Measurements from ENCODE around the gene ZBTB16.

ZBTB16 gene

DNA sequence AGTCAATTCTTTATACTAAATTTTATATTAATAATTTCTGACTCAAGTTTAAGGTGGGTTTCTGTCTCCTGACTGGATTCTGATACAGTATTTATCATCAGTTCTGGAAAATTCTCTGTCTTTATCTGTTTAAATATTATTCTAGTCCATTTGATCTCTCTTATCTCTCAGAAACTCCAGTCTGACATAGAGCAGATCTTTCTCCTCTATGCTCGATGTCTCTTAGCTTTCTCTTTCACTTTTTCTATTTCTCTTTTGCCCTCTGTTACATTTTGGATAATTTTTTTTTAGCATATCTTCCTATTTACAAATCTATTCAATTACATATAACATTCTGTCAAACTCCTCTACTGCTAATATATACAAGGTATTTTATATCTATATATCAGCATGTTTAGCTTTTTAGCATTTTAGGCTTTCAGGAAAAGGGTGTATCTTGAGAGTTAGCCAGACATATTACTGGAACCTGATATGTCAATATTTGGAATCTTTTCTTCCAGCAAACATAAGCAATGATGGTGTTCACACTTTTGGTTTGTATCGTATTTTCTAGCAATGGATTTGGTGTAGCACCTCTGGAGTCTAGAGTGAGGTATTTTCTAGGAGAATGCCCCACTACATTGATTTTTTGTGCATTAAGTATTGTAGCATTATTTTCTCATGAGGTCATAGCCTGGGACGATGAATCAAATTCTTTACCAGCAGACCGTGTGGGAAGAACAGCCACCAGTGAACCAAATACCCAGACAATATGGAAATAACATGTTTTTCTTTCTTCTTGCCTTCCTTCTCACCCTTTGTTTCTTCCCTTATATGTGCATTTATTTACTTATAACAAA, 232.6 kb downstream of the ZBTB16 start:
- Histone ChIP-seq H2AFZ (ENCODE audit: low read length) (peak overlapping the region; percentile 44), H3K9me2 (replicated peaks; ENCODE audit: insufficient read depth, low read length) (no peaks in the 10 kb centered on the region), H3K36me3 (replicated peaks; ENCODE audit: insufficient read depth, low read length) (no peaks in the 10 kb centered on the region), H3K9ac (ENCODE audit: low read length) (no peak overlapping the region; the same call in 1 of the 2 replicates), H3K9me3 (replicated peaks; ENCODE audit: insufficient read depth, low read length) (no peaks in the 10 kb centered on the region), H3K27me3 (replicated peaks; ENCODE audit: insufficient read depth, low read length) (no peaks in the 10 kb centered on the region), H3K27ac (ENCODE audit: low read length) (no peak overlapping the region), H4K20me1 (ENCODE audit: insufficient read depth, low read length) (no peaks in the 10 kb centered on the region), H3K4me2 (ENCODE audit: low read depth, low read length) (peak overlapping the region; percentile 62), H3F3A (ENCODE audit: insufficient read depth, low read length) (no peaks in the 10 kb centered on the region), H3K4me1 (ENCODE audit: low read length) (no peaks in the 10 kb centered on the region), H3K4me3 (ENCODE audit: low read length) (peak overlapping the region; percentile 38), H3K79me2 (ENCODE audit: low read length) (no peaks in the 10 kb centered on the region)
- TF ChIP-seq, protein P1, sequence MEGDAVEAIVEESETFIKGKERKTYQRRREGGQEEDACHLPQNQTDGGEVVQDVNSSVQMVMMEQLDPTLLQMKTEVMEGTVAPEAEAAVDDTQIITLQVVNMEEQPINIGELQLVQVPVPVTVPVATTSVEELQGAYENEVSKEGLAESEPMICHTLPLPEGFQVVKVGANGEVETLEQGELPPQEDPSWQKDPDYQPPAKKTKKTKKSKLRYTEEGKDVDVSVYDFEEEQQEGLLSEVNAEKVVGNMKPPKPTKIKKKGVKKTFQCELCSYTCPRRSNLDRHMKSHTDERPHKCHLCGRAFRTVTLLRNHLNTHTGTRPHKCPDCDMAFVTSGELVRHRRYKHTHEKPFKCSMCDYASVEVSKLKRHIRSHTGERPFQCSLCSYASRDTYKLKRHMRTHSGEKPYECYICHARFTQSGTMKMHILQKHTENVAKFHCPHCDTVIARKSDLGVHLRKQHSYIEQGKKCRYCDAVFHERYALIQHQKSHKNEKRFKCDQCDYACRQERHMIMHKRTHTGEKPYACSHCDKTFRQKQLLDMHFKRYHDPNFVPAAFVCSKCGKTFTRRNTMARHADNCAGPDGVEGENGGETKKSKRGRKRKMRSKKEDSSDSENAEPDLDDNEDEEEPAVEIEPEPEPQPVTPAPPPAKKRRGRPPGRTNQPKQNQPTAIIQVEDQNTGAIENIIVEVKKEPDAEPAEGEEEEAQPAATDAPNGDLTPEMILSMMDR (IDR thresholded peaks at IDR 0.05; ENCODE audit: low read length), result no peak
- no peak for TF ChIP-seq EZH2phosphoT487 (IDR thresholded peaks at IDR 0.05; ENCODE audit: low read length)
- no peak for TF ChIP-seq EZH2 (optimal IDR thresholded peaks at IDR 0.05; ENCODE audit: low read depth, low read length)
- DNase-seq, result peak; percentile 23

DNA sequence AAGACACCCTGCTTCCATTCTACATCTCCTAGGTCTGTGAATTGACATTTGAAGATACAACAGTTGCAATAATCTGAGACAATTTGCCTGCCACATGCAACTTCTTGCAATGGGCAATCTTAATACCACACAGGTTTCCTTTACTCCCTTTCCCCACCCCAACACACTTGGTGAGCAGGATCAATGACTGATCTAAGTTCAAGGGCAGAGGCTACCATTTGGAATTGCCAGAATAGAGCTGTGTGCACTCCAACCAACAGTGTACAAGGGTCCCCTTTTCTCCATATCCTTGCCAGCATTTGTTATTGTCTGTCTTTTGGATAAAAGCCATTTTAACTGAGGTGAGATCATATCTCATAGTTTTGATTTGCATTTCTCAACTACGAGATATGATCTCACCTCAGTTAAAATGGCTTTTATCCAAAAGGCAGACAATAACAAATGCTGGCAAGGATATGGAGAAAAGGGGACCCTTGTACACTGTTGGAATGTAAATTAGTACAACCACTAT, 233.7 kb downstream of the ZBTB16 start:
- no peaks in the 10 kb centered on the region for H3K9me2 ChIP-seq (replicated peaks; ENCODE audit: insufficient read depth, low read length)
- no peaks in the 10 kb centered on the region for H3K4me1 ChIP-seq (ENCODE audit: low read length)
- no peak for DNase-seq
- no peak overlapping the region for H3K4me3 ChIP-seq (ENCODE audit: low read length)
- H3F3A ChIP-seq (ENCODE audit: insufficient read depth, low read length), result no peaks in the 10 kb centered on the region
- no peak overlapping the region for H3K27ac ChIP-seq (ENCODE audit: low read length)
- no peak overlapping the region for H3K9ac ChIP-seq (ENCODE audit: low read length)
- no peaks in the 10 kb centered on the region for H3K79me2 ChIP-seq (ENCODE audit: low read length)
- TF ChIP-seq EZH2phosphoT487 (IDR thresholded peaks at IDR 0.05; ENCODE audit: low read length) (no peak), EZH2 (optimal IDR thresholded peaks at IDR 0.05; ENCODE audit: low read depth, low read length) (no peak)
- TF ChIP-seq, protein P1 (IDR thresholded peaks at IDR 0.05; ENCODE audit: low read length), result no peak
- H4K20me1 ChIP-seq (ENCODE audit: insufficient read depth, low read length), result no peaks in the 10 kb centered on the region
- no peaks in the 10 kb centered on the region for H3K27me3 ChIP-seq (replicated peaks; ENCODE audit: insufficient read depth, low read length)
- H2AFZ ChIP-seq (ENCODE audit: low read length), result no peak overlapping the region
- no peaks in the 10 kb centered on the region for H3K9me3 ChIP-seq (replicated peaks; ENCODE audit: insufficient read depth, low read length)
- no peak overlapping the region for H3K4me2 ChIP-seq (ENCODE audit: low read depth, low read length)
- H3K36me3 ChIP-seq (replicated peaks; ENCODE audit: insufficient read depth, low read length), result no peaks in the 10 kb centered on the region

DNA sequence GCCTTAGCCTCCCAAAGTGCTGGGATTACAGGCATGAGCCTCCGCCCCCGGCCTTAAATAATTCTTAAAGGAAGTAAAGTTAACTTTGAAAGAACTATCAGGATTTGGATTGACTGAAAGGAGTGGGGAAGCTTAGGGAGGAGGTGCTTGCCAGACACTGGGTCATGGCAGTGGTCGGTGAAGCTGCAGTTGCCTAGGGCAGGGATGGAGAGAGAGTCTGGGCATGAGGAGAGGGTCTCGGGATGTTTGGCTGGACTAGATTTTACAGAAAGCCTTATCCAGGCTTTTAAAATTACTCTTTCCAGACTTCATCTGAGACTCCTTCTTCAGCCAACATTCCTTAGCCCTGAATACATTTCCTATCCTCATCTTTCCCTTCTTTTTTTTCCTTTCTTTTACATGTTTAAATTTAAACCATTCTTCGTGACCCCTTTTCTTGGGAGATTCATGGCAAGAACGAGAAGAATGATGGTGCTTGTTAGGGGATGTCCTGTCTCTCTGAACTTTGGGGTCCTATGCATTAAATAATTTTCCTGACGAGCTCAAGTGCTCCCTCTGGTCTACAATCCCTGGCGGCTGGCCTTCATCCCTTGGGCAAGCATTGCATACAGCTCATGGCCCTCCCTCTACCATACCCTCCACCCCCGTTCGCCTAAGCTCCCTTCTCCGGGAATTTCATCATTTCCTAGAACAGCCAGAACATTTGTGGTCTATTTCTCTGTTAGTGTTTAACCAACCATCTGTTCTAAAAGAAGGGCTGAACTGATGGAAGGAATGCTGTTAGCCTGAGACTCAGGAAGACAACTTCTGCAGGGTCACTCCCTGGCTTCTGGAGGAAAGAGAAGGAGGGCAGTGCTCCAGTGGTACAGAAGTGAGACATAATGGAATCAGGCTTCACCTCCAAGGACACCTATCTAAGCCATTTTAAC, 236.4 kb downstream of the ZBTB16 start, which contains the start of gene NNMT:
NNMT (plus strand) TSS at position 724 of the 929 bp plus-strand sequence; CDS start at position 882, 158 bp downstream.
- DNase-seq, result no peak
- Histone ChIP-seq H3K4me3 (ENCODE audit: low read length) (no peak within 1 kb of the TSS), H3K4me2 (ENCODE audit: low read depth, low read length) (no peak within 1 kb of the TSS), H3K9ac (ENCODE audit: low read length) (no peak within 1 kb of the TSS), H2AFZ (ENCODE audit: low read length) (no peak within 1 kb of the TSS), H3K4me1 (ENCODE audit: low read length) (no peaks in the 10 kb centered on the region), H3K9me3 (replicated peaks; ENCODE audit: insufficient read depth, low read length) (no peaks in the 10 kb centered on the region), H4K20me1 (ENCODE audit: insufficient read depth, low read length) (no peaks in the 10 kb centered on the region), H3K36me3 (replicated peaks; ENCODE audit: insufficient read depth, low read length) (no peaks in the 10 kb centered on the region), H3K27me3 (replicated peaks; ENCODE audit: insufficient read depth, low read length) (no peaks in the 10 kb centered on the region), H3K9me2 (replicated peaks; ENCODE audit: insufficient read depth, low read length) (no peaks in the 10 kb centered on the region), H3K27ac (ENCODE audit: low read length) (no peak within 1 kb of the TSS), H3K79me2 (ENCODE audit: low read length) (no peaks in the 10 kb centered on the region), H3F3A (ENCODE audit: insufficient read depth, low read length) (no peaks in the 10 kb centered on the region)
- TF ChIP-seq, protein P1 (IDR thresholded peaks at IDR 0.05; ENCODE audit: low read length), result no peak
- no peak for TF ChIP-seq EZH2 (optimal IDR thresholded peaks at IDR 0.05; ENCODE audit: low read depth, low read length)

All from MM.1S (cell line).